Measurements from ENCODE around the gene PLEK.

- TF ChIP-seq POLR2A (IDR thresholded peaks at IDR 0.05) (no peak), POLR2AphosphoS5 (IDR thresholded peaks at IDR 0.05) (no peak), CTCF (IDR thresholded peaks at IDR 0.05) (no peak)
These were observed 25.0 kb downstream of the PLEK start for GRCh38 chr2:68390114-68390513.
